CD4-positive, alpha-beta T cell treated with Interferon gamma for 1 hour (primary cell): ENCODE measurements around the gene MARK3.

ENCODE experiments used
- DNase-seq: peaks from one replicate; pipeline ENCODE4 v3.0.0-alpha.2; 2020

The MARK3 gene

GRCh38 chr14:103398427-103399195 is 13.4 kb downstream of the MARK3 start:
- no peak for DNase-seq

- no peak for DNase-seq
Measured at GRCh38 chr14:103400537-103400936, 15.3 kb downstream of the MARK3 start.

GRCh38 chr14:103401223-103402214 is 16.3 kb downstream of the MARK3 start:
- DNase-seq, result no peak

- DNase-seq, result no peak
Measured at GRCh38 chr14:103402695-103403094, 17.5 kb downstream of the MARK3 start.

GRCh38 chr14:103404032-103404918 is 19.1 kb downstream of the MARK3 start:
- no peak for DNase-seq

GRCh38 chr14:103404920-103405319 is 19.7 kb downstream of the MARK3 start:
- DNase-seq, result no peak

GRCh38 chr14:103408491-103409155 is 23.4 kb downstream of the MARK3 start:
- DNase-seq, result no peak

- DNase-seq, result no peak
Measured at GRCh38 chr14:103416916-103417315, 31.7 kb downstream of the MARK3 start.

- peak; percentile 42 for DNase-seq
Measured at GRCh38 chr14:103418481-103418818, 33.2 kb downstream of the MARK3 start.

GRCh38 chr14:103421556-103421955 is 36.3 kb downstream of the MARK3 start:
- no peak for DNase-seq

- no peak for DNase-seq
Measured at GRCh38 chr14:103423050-103423461, 37.8 kb downstream of the MARK3 start.

- DNase-seq, result peak; percentile 44
Measured at GRCh38 chr14:103427485-103428443, 42.5 kb downstream of the MARK3 start.

- no peak for DNase-seq
Measured at GRCh38 chr14:103428723-103429556, 43.7 kb downstream of the MARK3 start.

- no peak for DNase-seq
Measured at GRCh38 chr14:103430358-103430757, 45.1 kb downstream of the MARK3 start.

- no peak for DNase-seq
Measured at GRCh38 chr14:103432627-103433026, 47.4 kb downstream of the MARK3 start.

- no peak for DNase-seq
Measured at GRCh38 chr14:103433916-103434563, 48.8 kb downstream of the MARK3 start.

- no peak for DNase-seq
Measured at GRCh38 chr14:103434868-103435442, 49.7 kb downstream of the MARK3 start.

GRCh38 chr14:103436533-103436932 is 51.3 kb downstream of the MARK3 start:
- no peak for DNase-seq

- DNase-seq, result no peak
Measured at GRCh38 chr14:103442288-103442687, 57.1 kb downstream of the MARK3 start.
